Caco-2 (cell line): ENCODE results near the gene ERP44. TPM values are rescaled to one million over a fixed set of nuclear protein-coding genes. Genes with fewer than 3 reads are reported as not detected.

Experiments
- BruUV-seq: library from RNA; stranded (reverse); fragments of 400-500 nt; replicated peaks from 2 replicates; lab custom pipeline; 2021; lab: Mats Ljungman, UMichigan
- CTCF ChIA-PET: fragments of 300-600 bp; sonication (Branson Sonifier 250); formaldehyde crosslinking; loops from one replicate; lab custom pipeline; 2022; ENCODE audit warnings: antibody characterized with exemption; lab: Charles Lee
- POLR2A ChIA-PET: fragments of 300-600 bp; sonication (Branson Sonifier 250); formaldehyde crosslinking; loops from one replicate; lab custom pipeline; 2022; ENCODE audit warnings: antibody characterized with exemption; lab: Charles Lee
- DNase-seq, 2 experiments: peaks; one replicate each; pipeline versions ENCODE4 v3.0.0 to v3.0.0-alpha.2; 2020 to 2022
- H3K27me3 ChIP-seq: replicated peaks from 2 replicates; pipeline ENCODE4 v1.6.0; 2011; ENCODE audit warnings: low read length; ENCODE audit not compliant: control insufficient read depth, insufficient read depth
- H3K36me3 ChIP-seq: 2 replicates; pipeline ENCODE4 v1.5.1; 2011; ENCODE audit warnings: low read length; ENCODE audit not compliant: control insufficient read depth, insufficient read depth
- H3K4me1 ChIP-seq: fragments of 250-450 bp; sonication (Bioruptor Pico); 2 replicates; pipeline ENCODE4 v1.5.1; 2020; ENCODE audit warnings: mild to moderate bottlenecking
- H3K4me3 ChIP-seq: 2 replicates; pipeline ENCODE4 v1.5.1; 2011; ENCODE audit warnings: low read depth, mild to moderate bottlenecking, control low read depth, low read length
- H3K9me3 ChIP-seq: fragments of 250-450 bp; sonication (Bioruptor Pico); 2 replicates; pipeline ENCODE4 v1.5.1; 2020; ENCODE audit warnings: mild to moderate bottlenecking, moderate library complexity
- H3K27ac Mint-ChIP-seq: one replicate; pipeline ENCODE4 v1.8.0; 2022; ENCODE audit warnings: mixed read lengths; ENCODE audit not compliant: unreplicated experiment
- H3K27me3 Mint-ChIP-seq: one replicate; pipeline ENCODE4 v1.8.0; 2022; ENCODE audit warnings: mixed read lengths; ENCODE audit not compliant: insufficient read depth, unreplicated experiment
- H3K36me3 Mint-ChIP-seq: one replicate; pipeline ENCODE4 v1.8.0; 2022; ENCODE audit warnings: mild to moderate bottlenecking, mixed read lengths; ENCODE audit not compliant: insufficient read depth, unreplicated experiment
- H3K4me1 Mint-ChIP-seq: one replicate; pipeline ENCODE4 v1.8.0; 2022; ENCODE audit warnings: low read depth, mixed read lengths; ENCODE audit not compliant: unreplicated experiment
- H3K4me3 Mint-ChIP-seq: one replicate; pipeline ENCODE4 v1.8.0; 2022; ENCODE audit warnings: mild to moderate bottlenecking, moderate library complexity, mixed read lengths; ENCODE audit not compliant: unreplicated experiment
- H3K9me3 Mint-ChIP-seq: one replicate; pipeline ENCODE4 v1.8.0; 2022; ENCODE audit warnings: mixed read lengths; ENCODE audit not compliant: unreplicated experiment
- intact Hi-C: fragments of 100-400 bp; cut with micrococcal nuclease; formaldehyde crosslinking; loops from one replicate; pipeline ENCODE4 v1.10.0; 2022; ENCODE audit not compliant: unreplicated experiment
- total RNA-seq: library from RNA; stranded (reverse); gene quantifications from 2 replicates; pipeline ENCODE4 v1.2.3, GENCODE V29; 2022
- TF ChIP-seq, protein P1 (sequence below), 2 experiments: fragments of 200-600 bp in 1 of 2; IDR thresholded peaks; 1 replicate in 1 of 2; 2 replicates in 1 of 2; pipeline versions ENCODE4 v1.5.1 to v1.8.0; 2011 to 2022; ENCODE audit warnings: antibody characterized with exemption in 1 of 2, control low read depth in 1 of 2, inconsistent platforms in 1 of 2, low read depth in 1 of 2, low read length in 1 of 2, mild to moderate bottlenecking in 1 of 2, moderate library complexity in 1 of 2; ENCODE audit not compliant: insufficient read depth in 1 of 2, severe bottlenecking in 1 of 2, unreplicated experiment in 1 of 2

Gene ERP44
- total RNA-seq, 1 experiment from 2014 or later = 25.6 TPM

DNA sequence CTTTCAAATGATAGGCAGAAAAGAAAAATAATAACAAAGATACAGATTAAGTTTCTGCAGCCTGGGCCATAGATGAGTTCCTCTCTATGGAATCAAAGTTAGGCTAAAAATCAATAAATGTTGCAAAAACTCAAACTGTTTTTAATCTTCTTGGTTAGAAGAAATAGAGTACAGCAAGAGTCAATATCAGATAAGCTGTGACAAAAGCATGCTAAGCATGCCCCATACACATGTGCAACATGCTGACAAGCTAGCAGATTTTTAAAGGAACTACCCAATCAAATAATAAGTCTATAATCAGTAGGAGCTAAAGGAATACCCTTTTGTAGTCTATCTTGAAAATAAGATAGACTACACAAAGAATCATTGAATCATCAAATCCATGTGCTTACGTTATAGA lies 6.7 kb downstream of the ERP44 start:
- Histone ChIP-seq H3K9me3 (no peaks in the 10 kb centered on the region), H3K4me3 (no peak overlapping the region), H3K4me1 (peaks cover 7% of the 10 kb centered on the region; the same call in 1 of the 2 replicates), H3K27me3 (no peaks in the 10 kb centered on the region), H3K36me3 (no peaks in the 10 kb centered on the region)
- peaks cover 7% of the 10 kb centered on the region for H3K4me1 Mint-ChIP-seq
- no peaks in the 10 kb centered on the region for H3K9me3 Mint-ChIP-seq
- BruUV-seq = no TSS peak
- CTCF ChIA-PET = no interaction called here
- TF ChIP-seq, protein P1, sequence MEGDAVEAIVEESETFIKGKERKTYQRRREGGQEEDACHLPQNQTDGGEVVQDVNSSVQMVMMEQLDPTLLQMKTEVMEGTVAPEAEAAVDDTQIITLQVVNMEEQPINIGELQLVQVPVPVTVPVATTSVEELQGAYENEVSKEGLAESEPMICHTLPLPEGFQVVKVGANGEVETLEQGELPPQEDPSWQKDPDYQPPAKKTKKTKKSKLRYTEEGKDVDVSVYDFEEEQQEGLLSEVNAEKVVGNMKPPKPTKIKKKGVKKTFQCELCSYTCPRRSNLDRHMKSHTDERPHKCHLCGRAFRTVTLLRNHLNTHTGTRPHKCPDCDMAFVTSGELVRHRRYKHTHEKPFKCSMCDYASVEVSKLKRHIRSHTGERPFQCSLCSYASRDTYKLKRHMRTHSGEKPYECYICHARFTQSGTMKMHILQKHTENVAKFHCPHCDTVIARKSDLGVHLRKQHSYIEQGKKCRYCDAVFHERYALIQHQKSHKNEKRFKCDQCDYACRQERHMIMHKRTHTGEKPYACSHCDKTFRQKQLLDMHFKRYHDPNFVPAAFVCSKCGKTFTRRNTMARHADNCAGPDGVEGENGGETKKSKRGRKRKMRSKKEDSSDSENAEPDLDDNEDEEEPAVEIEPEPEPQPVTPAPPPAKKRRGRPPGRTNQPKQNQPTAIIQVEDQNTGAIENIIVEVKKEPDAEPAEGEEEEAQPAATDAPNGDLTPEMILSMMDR (IDR thresholded peaks at IDR 0.05; ENCODE audit: insufficient read depth in 1 of 2, low read depth in 1 of 2, low read length in 1 of 2, severe bottlenecking in 1 of 2, unreplicated experiment in 1 of 2) = no peak
- no peak for DNase-seq
- H3K4me3 Mint-ChIP-seq = no peak overlapping the region
- intact Hi-C loops = no loop called here
- H3K27me3 Mint-ChIP-seq = no peaks in the 10 kb centered on the region
- no peak overlapping the region for H3K27ac Mint-ChIP-seq
- POLR2A ChIA-PET = no interaction called here
- no peaks in the 10 kb centered on the region for H3K36me3 Mint-ChIP-seq

DNA sequence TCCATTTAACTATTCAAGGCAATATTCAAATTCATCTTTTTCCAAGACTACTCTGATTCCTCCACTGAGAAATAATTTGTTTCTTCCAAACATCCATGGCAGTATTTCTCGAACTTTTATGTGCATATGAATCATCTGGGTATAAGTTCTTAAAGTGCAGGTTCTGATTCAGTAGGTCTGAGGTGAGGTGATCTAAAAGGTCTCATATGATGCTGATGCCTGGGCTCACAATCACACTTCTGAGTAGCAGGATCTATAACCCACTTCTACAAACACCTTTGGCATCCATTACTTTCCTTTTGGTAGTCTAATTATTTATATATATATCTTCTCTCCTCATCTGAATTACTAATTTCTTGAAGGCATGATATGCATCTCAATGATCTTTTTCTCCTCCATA lies 7.2 kb downstream of the ERP44 start:
- Histone ChIP-seq H3K9me3 (no peaks in the 10 kb centered on the region), H3K4me1 (peaks cover 7% of the 10 kb centered on the region; the same call in 1 of the 2 replicates), H3K36me3 (no peaks in the 10 kb centered on the region), H3K27me3 (no peaks in the 10 kb centered on the region), H3K4me3 (no peak overlapping the region)
- Mint-ChIP-seq H3K9me3 (no peaks in the 10 kb centered on the region), H3K27ac (no peak overlapping the region), H3K27me3 (no peaks in the 10 kb centered on the region), H3K4me1 (peaks cover 4% of the 10 kb centered on the region), H3K4me3 (no peak overlapping the region), H3K36me3 (no peaks in the 10 kb centered on the region)
- DNase-seq = no peak
- ChIA-PET POLR2A (no interaction called here), CTCF (no interaction called here)
- BruUV-seq = no TSS peak
- intact Hi-C loops = no loop called here
- TF ChIP-seq, protein P1 (IDR thresholded peaks at IDR 0.05; ENCODE audit: insufficient read depth in 1 of 2, low read depth in 1 of 2, low read length in 1 of 2, severe bottlenecking in 1 of 2, unreplicated experiment in 1 of 2) = no peak

DNA sequence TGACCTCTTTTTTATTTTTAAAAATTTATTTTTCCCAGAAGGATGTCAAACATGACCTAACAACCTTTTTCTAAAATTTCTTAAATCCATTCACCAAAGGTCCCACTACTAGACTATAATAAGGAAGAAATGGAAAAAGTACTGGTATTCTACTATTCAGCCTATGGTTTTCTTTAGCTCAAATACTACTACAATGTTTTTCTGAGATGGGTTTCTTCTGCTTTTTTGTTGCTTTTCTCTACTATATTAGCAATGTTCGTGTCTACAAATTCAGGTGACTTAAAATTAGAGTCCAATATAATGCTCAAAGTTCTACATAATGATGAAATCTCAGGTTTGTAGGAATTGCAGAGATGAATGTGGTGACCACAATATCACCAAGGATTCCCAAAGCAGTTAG lies 7.9 kb downstream of the ERP44 start:
- Mint-ChIP-seq H3K9me3 (no peaks in the 10 kb centered on the region), H3K27ac (no peak overlapping the region), H3K4me1 (no peaks in the 10 kb centered on the region), H3K36me3 (no peaks in the 10 kb centered on the region), H3K4me3 (no peak overlapping the region), H3K27me3 (no peaks in the 10 kb centered on the region)
- Histone ChIP-seq H3K4me3 (no peak overlapping the region), H3K36me3 (no peaks in the 10 kb centered on the region), H3K27me3 (no peaks in the 10 kb centered on the region), H3K4me1 (peaks cover 7% of the 10 kb centered on the region; the same call in 1 of the 2 replicates), H3K9me3 (no peaks in the 10 kb centered on the region)
- POLR2A ChIA-PET = no interaction called here
- TF ChIP-seq, protein P1 (IDR thresholded peaks at IDR 0.05; ENCODE audit: insufficient read depth in 1 of 2, low read depth in 1 of 2, low read length in 1 of 2, severe bottlenecking in 1 of 2, unreplicated experiment in 1 of 2) = no peak
- CTCF ChIA-PET = no interaction called here
- BruUV-seq = no TSS peak
- intact Hi-C loops = no loop called here
- no peak for DNase-seq
